NCI-H1694 treated with DMSO at 0.1 percent for 48 hours (cell line): ENCODE results near the gene MELTF.

Experiments used
- DNase-seq: peaks from one replicate; lab custom pipeline; 2025; lab: John Stamatoyannopoulos, UW

MELTF gene

GRCh38 chr3:196968233-196969133 lies 61.1 kb downstream of the MELTF start, which contains the start of gene PIGZ:
PIGZ (minus strand) TSS chr3:196968833; CDS start chr3:196952031, 16,802 bp downstream.
- no peak for DNase-seq

GRCh38 chr3:196967412-196968232 lies 62.0 kb downstream of the MELTF start:
- DNase-seq, result no peak

GRCh38 chr3:196966526-196967401 lies 62.9 kb downstream of the MELTF start:
- no peak for DNase-seq

- no peak for DNase-seq
Observed at GRCh38 chr3:196965804-196966173, 63.8 kb downstream of the MELTF start.

GRCh38 chr3:196965112-196965803 lies 64.4 kb downstream of the MELTF start:
- DNase-seq, result no peak

GRCh38 chr3:196963631-196963953 lies 66.0 kb downstream of the MELTF start:
- no peak for DNase-seq

- DNase-seq, result no peak
Observed at GRCh38 chr3:196962930-196963630, 66.5 kb downstream of the MELTF start.

GRCh38 chr3:196962108-196962929 lies 67.3 kb downstream of the MELTF start:
- no peak for DNase-seq

- no peak for DNase-seq
Observed at GRCh38 chr3:196954832-196955231, 74.8 kb downstream of the MELTF start.
